Nephron (organoid): Measurements from ENCODE around the gene NOL8.

ENCODE experiments used
- H3K27ac Mint-ChIP-seq, 3 experiments: 2 replicates each; pipeline ENCODE4 v1.8.0; 2020; ENCODE audit warnings: mixed read lengths in 3 of 3, mild to moderate bottlenecking in 2 of 3, moderate library complexity in 1 of 3
- H3K27me3 Mint-ChIP-seq: 2 replicates; pipeline ENCODE4 v1.8.0; 2021; ENCODE audit warnings: low read depth, mild to moderate bottlenecking, moderate library complexity, mixed read lengths
- H3K36me3 Mint-ChIP-seq: 2 replicates; pipeline ENCODE4 v1.8.0; 2020; ENCODE audit warnings: low read depth, mixed read lengths
- H3K4me1 Mint-ChIP-seq: 2 replicates; pipeline ENCODE4 v1.8.0; 2020; ENCODE audit warnings: mixed read lengths
- H3K4me3 Mint-ChIP-seq, 3 experiments: 2 replicates each; pipeline ENCODE4 v1.8.0; 2020; ENCODE audit warnings: mild to moderate bottlenecking in 3 of 3, mixed read lengths in 3 of 3, moderate library complexity in 2 of 3
- H3K9me3 Mint-ChIP-seq: 2 replicates; pipeline ENCODE4 v1.8.0; 2020; ENCODE audit warnings: mixed read lengths
- TF ChIP-seq, protein P1 (sequence below), 3 experiments: fragments of 200-600 bp; sonication (generic); IDR thresholded peaks; one replicate each; pipeline ENCODE4 v1.5.0; 2021; ENCODE audit warnings: antibody characterized with exemption in 3 of 3; ENCODE audit not compliant: unreplicated experiment in 3 of 3

NOL8 gene

DNA sequence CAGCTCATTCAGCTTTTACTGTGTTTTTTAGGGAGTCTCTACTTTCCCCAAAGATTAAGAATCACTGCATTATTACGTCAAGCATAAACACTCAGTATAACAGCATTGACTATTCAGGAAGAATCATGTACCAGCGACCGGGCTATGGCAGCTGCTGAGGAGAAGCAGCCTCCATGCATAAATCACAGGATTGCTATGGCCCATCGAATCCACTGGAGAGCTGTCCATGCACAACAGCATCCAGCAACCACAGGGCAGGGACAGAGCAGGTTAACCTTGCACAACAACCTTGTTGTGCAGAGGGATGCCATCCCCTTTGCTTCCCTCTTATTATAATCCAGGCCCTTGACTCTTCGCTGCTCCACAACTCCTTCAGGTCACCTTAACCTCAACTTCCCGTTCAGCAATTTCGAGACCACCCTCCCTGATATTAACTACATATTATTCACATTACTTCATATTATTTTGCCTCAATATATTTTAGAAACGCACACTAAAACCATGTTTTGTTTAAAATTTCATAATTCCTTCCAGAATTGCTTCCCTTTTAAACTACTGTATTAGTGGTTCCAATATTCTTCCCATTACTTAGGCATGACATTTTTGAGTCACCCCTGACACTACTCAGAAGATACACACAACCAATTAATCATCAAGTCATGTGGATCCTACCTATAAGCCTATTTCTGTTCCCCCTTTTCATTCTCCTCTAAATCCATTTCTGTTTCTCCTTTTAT, 32.6 kb downstream of the NOL8 start:
- Mint-ChIP-seq H3K4me3 (peak overlapping the region; percentile 97 to 99 (median 98)), H3K27ac (peak overlapping the region; percentile 3 to 99 (median 34)), H3K9me3 (no peaks in the 10 kb centered on the region), H3K36me3 (peaks cover 38% of the 10 kb centered on the region), H3K27me3 (no peaks in the 10 kb centered on the region), H3K4me1 (peaks cover 30% of the 10 kb centered on the region)
- TF ChIP-seq, protein P1, sequence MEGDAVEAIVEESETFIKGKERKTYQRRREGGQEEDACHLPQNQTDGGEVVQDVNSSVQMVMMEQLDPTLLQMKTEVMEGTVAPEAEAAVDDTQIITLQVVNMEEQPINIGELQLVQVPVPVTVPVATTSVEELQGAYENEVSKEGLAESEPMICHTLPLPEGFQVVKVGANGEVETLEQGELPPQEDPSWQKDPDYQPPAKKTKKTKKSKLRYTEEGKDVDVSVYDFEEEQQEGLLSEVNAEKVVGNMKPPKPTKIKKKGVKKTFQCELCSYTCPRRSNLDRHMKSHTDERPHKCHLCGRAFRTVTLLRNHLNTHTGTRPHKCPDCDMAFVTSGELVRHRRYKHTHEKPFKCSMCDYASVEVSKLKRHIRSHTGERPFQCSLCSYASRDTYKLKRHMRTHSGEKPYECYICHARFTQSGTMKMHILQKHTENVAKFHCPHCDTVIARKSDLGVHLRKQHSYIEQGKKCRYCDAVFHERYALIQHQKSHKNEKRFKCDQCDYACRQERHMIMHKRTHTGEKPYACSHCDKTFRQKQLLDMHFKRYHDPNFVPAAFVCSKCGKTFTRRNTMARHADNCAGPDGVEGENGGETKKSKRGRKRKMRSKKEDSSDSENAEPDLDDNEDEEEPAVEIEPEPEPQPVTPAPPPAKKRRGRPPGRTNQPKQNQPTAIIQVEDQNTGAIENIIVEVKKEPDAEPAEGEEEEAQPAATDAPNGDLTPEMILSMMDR (IDR thresholded peaks at IDR 0.05; ENCODE audit: unreplicated experiment in 3 of 3) = no peak

DNA sequence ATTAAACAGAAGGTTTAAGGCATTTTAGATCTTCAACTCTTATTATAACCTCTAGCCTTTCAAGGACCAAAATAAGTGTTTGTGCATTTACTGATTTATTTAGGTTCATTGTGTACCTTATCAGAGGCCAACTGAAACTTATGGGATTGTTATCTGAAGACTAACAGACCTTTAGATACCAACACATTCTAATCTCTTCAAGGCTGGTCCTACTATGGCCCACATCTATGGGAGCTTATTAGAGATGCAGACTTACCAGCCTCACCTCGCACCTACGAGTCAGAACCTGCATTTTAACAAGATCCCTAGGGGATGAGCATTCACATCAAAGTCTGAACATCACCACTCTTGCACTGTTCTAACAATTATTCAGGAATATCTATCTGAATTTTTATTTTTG, 33.6 kb downstream of the NOL8 start:
- peaks cover 30% of the 10 kb centered on the region for H3K4me1 Mint-ChIP-seq
- H3K9me3 Mint-ChIP-seq = no peaks in the 10 kb centered on the region
- no peaks in the 10 kb centered on the region for H3K27me3 Mint-ChIP-seq
- peak overlapping the region; percentile 31 to 98 (median 53) for H3K4me3 Mint-ChIP-seq
- H3K36me3 Mint-ChIP-seq = peaks cover 36% of the 10 kb centered on the region
- TF ChIP-seq, protein P1 (IDR thresholded peaks at IDR 0.05; ENCODE audit: unreplicated experiment in 3 of 3) = no peak
- H3K27ac Mint-ChIP-seq = no peak overlapping the region

DNA sequence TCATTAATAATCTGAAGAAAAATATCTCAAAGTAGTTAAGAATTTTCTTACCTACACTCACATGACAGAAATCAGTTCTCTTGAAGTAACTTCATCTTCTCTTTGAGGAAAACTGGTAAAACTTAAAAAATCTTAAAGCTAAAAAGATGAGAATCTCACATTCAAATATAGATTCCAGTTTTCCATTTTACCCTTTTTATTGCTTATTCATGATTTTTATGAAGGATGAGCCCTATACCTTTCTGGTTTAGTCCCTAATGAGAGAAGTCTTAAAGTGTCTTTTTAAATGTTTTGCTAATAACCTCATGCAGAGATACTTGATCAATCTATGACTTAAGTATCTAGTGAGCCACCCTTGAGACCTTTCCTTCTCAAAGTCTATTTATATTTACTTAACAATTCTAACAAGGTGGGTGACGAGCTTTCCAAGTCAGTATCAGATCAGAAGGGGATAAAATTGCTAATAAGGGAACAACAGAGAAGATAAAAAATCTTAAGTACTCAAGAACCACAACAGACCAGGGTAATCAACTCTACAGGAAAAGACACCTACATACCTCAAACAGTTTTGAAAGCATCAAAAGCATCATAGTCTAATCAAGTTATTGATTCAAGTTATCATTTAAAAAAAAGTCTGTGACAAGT, 34.2 kb downstream of the NOL8 start:
- peak overlapping the region in 1 of 3 experiments; percentile 30 for H3K27ac Mint-ChIP-seq
- TF ChIP-seq, protein P1 (IDR thresholded peaks at IDR 0.05; ENCODE audit: unreplicated experiment in 3 of 3) = no peak
- peaks cover 30% of the 10 kb centered on the region for H3K4me1 Mint-ChIP-seq
- peaks cover 38% of the 10 kb centered on the region for H3K36me3 Mint-ChIP-seq
- no peaks in the 10 kb centered on the region for H3K27me3 Mint-ChIP-seq
- no peaks in the 10 kb centered on the region for H3K9me3 Mint-ChIP-seq
- H3K4me3 Mint-ChIP-seq = peak overlapping the region; percentile 69 to 76 (median 70)

DNA sequence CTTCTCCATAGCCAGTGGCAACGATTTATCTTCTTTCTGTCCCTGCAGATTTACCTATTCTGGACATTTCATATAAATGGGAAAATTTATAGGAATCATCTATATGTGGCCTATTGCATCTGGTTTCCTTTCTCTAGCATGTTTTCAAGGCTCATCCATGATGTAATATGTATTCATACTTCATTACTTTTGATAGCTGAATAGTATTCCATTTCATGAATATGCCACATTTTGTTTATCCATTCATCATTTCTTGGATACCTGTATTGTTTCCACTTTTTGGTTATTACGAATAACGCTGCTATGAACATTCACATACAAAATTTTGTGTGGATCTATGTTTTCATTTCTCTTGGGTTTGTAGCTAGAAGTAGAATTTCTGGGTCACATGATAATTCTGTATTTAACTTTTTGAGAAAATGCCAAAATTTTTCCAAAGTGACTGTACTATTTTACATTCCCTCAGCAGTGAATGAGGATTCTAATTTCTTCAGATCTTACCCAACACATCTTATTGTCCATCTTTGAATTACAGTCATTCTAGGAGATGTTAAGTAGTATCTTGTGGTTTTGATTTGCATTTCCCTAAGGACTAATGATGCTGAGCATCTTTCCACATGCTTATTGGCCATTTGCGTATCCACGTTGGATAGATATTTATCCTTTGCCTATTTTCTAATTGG, 35.3 kb downstream of the NOL8 start:
- Mint-ChIP-seq H3K27me3 (no peaks in the 10 kb centered on the region), H3K9me3 (no peaks in the 10 kb centered on the region), H3K36me3 (peaks cover 48% of the 10 kb centered on the region), H3K4me3 (no peak overlapping the region), H3K4me1 (peaks cover 30% of the 10 kb centered on the region), H3K27ac (no peak overlapping the region)
- TF ChIP-seq, protein P1 (IDR thresholded peaks at IDR 0.05; ENCODE audit: unreplicated experiment in 3 of 3) = no peak

DNA sequence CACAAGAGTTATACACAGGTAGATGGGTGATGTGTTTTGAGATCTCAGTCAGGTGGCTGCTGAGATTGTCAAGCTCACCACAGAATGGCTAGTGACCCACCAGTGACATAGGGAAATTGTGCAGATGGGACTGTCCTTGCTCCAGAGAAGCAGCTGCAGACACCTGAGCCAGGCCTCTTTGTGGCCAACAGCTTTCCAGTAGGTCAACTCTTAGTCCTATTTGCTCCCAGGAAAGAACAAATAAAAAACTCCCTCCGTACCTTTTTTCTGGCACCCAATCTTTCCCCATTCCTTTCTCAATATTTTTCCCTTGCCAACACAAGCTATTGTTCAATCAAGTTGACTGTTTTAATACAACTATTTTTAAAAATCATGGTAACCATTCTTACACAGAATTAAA, 45.8 kb downstream of the NOL8 start:
- peaks cover 64% of the 10 kb centered on the region for H3K36me3 Mint-ChIP-seq
- peak overlapping the region in 1 of 3 experiments; percentile 22 for H3K27ac Mint-ChIP-seq

More for the DNA sequence above, 45.8 kb downstream of the NOL8 start:
- no peaks in the 10 kb centered on the region for H3K4me1 Mint-ChIP-seq
- TF ChIP-seq, protein P1 (IDR thresholded peaks at IDR 0.05; ENCODE audit: unreplicated experiment in 3 of 3) = no peak
- no peaks in the 10 kb centered on the region for H3K9me3 Mint-ChIP-seq
- no peaks in the 10 kb centered on the region for H3K27me3 Mint-ChIP-seq
- H3K4me3 Mint-ChIP-seq = no peak overlapping the region
